Psoas muscle (tissue), 8 donors: ENCODE data around the gene EPHB1. TPM values are rescaled to one million over a fixed set of nuclear protein-coding genes. Genes with fewer than 3 reads are reported as not detected.

ENCODE experiments used
- ATAC-seq, 4 donors: fragments of 200-7000 bp; cut with Tn5 transposase; one replicate each; pipeline ENCODE4 v1.9.1; 2020; ENCODE audit warnings: moderate library complexity in 3 of 4, mild to moderate bottlenecking in 2 of 4
- DNase-seq, 2 donors: peaks; one replicate each; pipeline ENCODE4 v3.0.0-alpha.2; 2020
- H3K27ac ChIP-seq: fragments of 200-600 bp; one replicate; pipeline ENCODE4 v1.8.0; 2022
- H3K27me3 ChIP-seq, 3 donors: fragments of 200-600 bp in 1 of 3; one replicate each; pipeline versions ENCODE4 v1.6.1 to v1.8.0; 2013 to 2022; ENCODE audit warnings: low read length in 2 of 3, mild to moderate bottlenecking in 2 of 3, moderate library complexity in 1 of 3; ENCODE audit not compliant: insufficient read depth in 3 of 3
- H3K36me3 ChIP-seq, 2 donors: fragments of 200-600 bp in 1 of 2; one replicate each; pipeline versions ENCODE4 v1.6.1 to v1.8.0; 2013 to 2022; ENCODE audit warnings: low read depth in 1 of 2, mild to moderate bottlenecking in 1 of 2, moderate library complexity in 1 of 2; ENCODE audit not compliant: insufficient read depth in 1 of 2
- H3K4me1 ChIP-seq: fragments of 200-600 bp; one replicate; pipeline ENCODE4 v1.8.0; 2022
- H3K4me3 ChIP-seq: fragments of 200-600 bp; one replicate; pipeline ENCODE4 v1.8.0; 2022; ENCODE audit warnings: mild to moderate bottlenecking
- H3K9me3 ChIP-seq: fragments of 200-600 bp; one replicate; pipeline ENCODE4 v1.8.0; 2022
- CTCF ChIP-seq: fragments of 200-600 bp; IDR thresholded peaks from one replicate; pipeline ENCODE4 v1.8.0; 2022; ENCODE audit warnings: antibody characterized with exemption
- WGBS, 3 donors: extraction: QIAGEN DNeasy Blood & Tissue Kit; methylation state at CpG; one replicate each; pipeline versions ENCODE4 v1.1.6 to v1.1.7; 2013; 5-methylcytosine and 5-hydroxymethylcytosine counted together
- intact Hi-C, 2 donors: fragments of 100-400 bp; cut with DNase I; formaldehyde crosslinking; loops; one replicate each; pipeline versions ENCODE4 v1.11.0 to v1.14.2; 2022
- polyA plus RNA-seq, 3 donors: library from polyadenylated mRNA; stranded (reverse); fragments of 200-250 nt; gene quantifications; one replicate each; pipeline ENCODE4 v1.2.3, GENCODE V29; 2013
- total RNA-seq, 4 donors: library from RNA; stranded (reverse); fragmentation: NEBNext Ultra II Directional in 2 of 4; extraction: Animal tissue kit (Norgen Biotek cat#: 25700) in 2 of 4; gene quantifications; one replicate each; pipeline versions ENCODE4 v1.2.1 to v1.2.4, GENCODE V29; 2021 to 2023
- donor health status: healthy with polysubstance abuse.
- donor health status: DM: no; HTN: no; CAD: no; lungs with moderate emphysema.
- donor health status: Bipolar disorder and iron deficiency.
- donor health status: healthy.
- donor health status: DM: yes; HTN: yes; CAD: no.
- donor health status: DM: no; HTN: no; CAD: no.
- donor health status: DM: no; HTN: no; CAD: no.
- donor health status: DM: yes; HTN: yes; CAD: no.

EPHB1 gene
- total and polyA plus RNA-seq, 7 donors, result 0.85 to 6.3 (median 2.0) TPM

- Histone ChIP-seq H3K27me3 (no peaks in the 10 kb centered on the region), H3K9me3 (no peaks in the 10 kb centered on the region), H3K4me3 (no peak overlapping the region), H3K27ac (no peak overlapping the region), H3K36me3 (no peaks in the 10 kb centered on the region), H3K4me1 (peaks cover 7% of the 10 kb centered on the region)
- no peak for TF ChIP-seq CTCF
- no peak for ATAC-seq
- DNase-seq, result no peak
- 93 to 97% (median 95%) methylated on average over 6 of the region's 6 CpGs for WGBS, 3 donors
- intact Hi-C loops, result no loop called here
Observed at GRCh38 chr3:134849561-134849960, 54.5 kb downstream of the EPHB1 start.

- WGBS, 3 donors, result 66 to 78% (median 67%) methylated on average over 3 of the region's 3 CpGs
- no peak overlapping the region for H3K4me3 ChIP-seq
- TF ChIP-seq CTCF, result no peak
- H3K36me3 ChIP-seq, result no peaks in the 10 kb centered on the region
- DNase-seq (peak in 1 of 2 donors; percentile 64), ATAC-seq (peak in 1 of 4 donors; percentile 34)
- intact Hi-C loops, result no loop called here
- H3K4me1 ChIP-seq, result peaks cover 7% of the 10 kb centered on the region
- H3K27me3 ChIP-seq, result no peaks in the 10 kb centered on the region
- H3K27ac ChIP-seq, result no peak overlapping the region
- no peaks in the 10 kb centered on the region for H3K9me3 ChIP-seq
Observed at GRCh38 chr3:134850761-134851160, 55.7 kb downstream of the EPHB1 start.

GRCh38 chr3:134852132-134852531 lies 57.1 kb downstream of the EPHB1 start:
- H3K36me3 ChIP-seq, result no peaks in the 10 kb centered on the region
- H3K4me1 ChIP-seq, result peaks cover 7% of the 10 kb centered on the region
- DNase-seq, result no peak
- no peaks in the 10 kb centered on the region for H3K27me3 ChIP-seq
- 38 to 69% (median 67%) methylated on average over 4 of the region's 4 CpGs for WGBS, 3 donors
- no peak for TF ChIP-seq CTCF
- H3K4me3 ChIP-seq, result no peak overlapping the region
- ATAC-seq, result no peak
- no peaks in the 10 kb centered on the region for H3K9me3 ChIP-seq
- intact Hi-C loops, result no loop called here
- no peak overlapping the region for H3K27ac ChIP-seq

GRCh38 chr3:134852893-134853351 lies 57.9 kb downstream of the EPHB1 start:
- intact Hi-C loops, result no loop called here
- TF ChIP-seq CTCF, result no peak
- 67 to 88% (median 85%) methylated on average over 4 of the region's 4 CpGs for WGBS, 3 donors

GRCh38 chr3:134854254-134854653 lies 59.2 kb downstream of the EPHB1 start:
- H3K27ac ChIP-seq, result no peak overlapping the region
- 43 to 64% (median 57%) methylated on average over 6 of the region's 6 CpGs for WGBS, 3 donors
- TF ChIP-seq CTCF, result no peak
- no peaks in the 10 kb centered on the region for H3K36me3 ChIP-seq
- H3K4me3 ChIP-seq, result no peak overlapping the region
- ATAC-seq (peak in 2 of 4 donors; percentile 53 to 82), DNase-seq (peak in 1 of 2 donors; percentile 75)
- H3K9me3 ChIP-seq, result no peaks in the 10 kb centered on the region
- no peaks in the 10 kb centered on the region for H3K27me3 ChIP-seq
- intact Hi-C loops, result no loop called here
- peaks cover 7% of the 10 kb centered on the region for H3K4me1 ChIP-seq

More at GRCh38 chr3:134852893-134853351, 57.9 kb downstream of the EPHB1 start:
- Histone ChIP-seq H3K27ac (no peak overlapping the region), H3K27me3 (no peaks in the 10 kb centered on the region), H3K4me3 (no peak overlapping the region), H3K36me3 (no peaks in the 10 kb centered on the region), H3K4me1 (peaks cover 7% of the 10 kb centered on the region), H3K9me3 (no peaks in the 10 kb centered on the region)
- DNase-seq (no peak), ATAC-seq (no peak)
